Retinal pigment epithelial cell (primary cell): Measurements from ENCODE around the gene PLPP1.

Experiments used
- DNase-seq: peaks from one replicate; pipeline ENCODE4 v3.0.0-alpha.2; 2010; ENCODE audit warnings: low read depth
- H3K4me3 ChIP-seq: 2 replicates; pipeline ENCODE4 v1.5.1; 2011; ENCODE audit warnings: mild to moderate bottlenecking, low read length, control low read depth, moderate library complexity
- TF ChIP-seq, protein P1 (sequence below): conservative IDR thresholded peaks from 2 replicates; pipeline ENCODE4 v1.5.1; 2011; ENCODE audit warnings: low read depth, low read length, control low read depth, inconsistent platforms

PLPP1 gene

DNA sequence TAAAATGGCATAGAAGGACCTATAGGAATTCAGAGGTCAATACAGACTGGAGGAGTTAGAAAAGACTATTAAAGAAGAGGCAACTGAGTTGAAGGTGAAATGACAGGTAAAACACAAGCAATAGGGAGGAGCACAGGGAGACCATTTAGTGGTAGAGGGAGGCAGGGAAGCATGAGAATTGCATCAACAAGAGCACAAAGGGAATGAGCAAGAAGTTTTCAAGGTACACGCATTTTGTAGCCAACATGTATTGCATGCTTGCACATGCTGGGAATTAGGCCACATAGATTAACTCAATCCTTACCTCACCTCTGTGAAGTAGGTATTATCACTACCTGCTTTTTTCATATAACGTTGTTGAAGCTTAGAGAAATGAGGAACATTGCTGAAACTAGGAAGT lies 42.3 kb downstream of the PLPP1 start:
- no peak overlapping the region for H3K4me3 ChIP-seq
- no peak for DNase-seq
- TF ChIP-seq, protein P1, sequence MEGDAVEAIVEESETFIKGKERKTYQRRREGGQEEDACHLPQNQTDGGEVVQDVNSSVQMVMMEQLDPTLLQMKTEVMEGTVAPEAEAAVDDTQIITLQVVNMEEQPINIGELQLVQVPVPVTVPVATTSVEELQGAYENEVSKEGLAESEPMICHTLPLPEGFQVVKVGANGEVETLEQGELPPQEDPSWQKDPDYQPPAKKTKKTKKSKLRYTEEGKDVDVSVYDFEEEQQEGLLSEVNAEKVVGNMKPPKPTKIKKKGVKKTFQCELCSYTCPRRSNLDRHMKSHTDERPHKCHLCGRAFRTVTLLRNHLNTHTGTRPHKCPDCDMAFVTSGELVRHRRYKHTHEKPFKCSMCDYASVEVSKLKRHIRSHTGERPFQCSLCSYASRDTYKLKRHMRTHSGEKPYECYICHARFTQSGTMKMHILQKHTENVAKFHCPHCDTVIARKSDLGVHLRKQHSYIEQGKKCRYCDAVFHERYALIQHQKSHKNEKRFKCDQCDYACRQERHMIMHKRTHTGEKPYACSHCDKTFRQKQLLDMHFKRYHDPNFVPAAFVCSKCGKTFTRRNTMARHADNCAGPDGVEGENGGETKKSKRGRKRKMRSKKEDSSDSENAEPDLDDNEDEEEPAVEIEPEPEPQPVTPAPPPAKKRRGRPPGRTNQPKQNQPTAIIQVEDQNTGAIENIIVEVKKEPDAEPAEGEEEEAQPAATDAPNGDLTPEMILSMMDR, result no peak

DNA sequence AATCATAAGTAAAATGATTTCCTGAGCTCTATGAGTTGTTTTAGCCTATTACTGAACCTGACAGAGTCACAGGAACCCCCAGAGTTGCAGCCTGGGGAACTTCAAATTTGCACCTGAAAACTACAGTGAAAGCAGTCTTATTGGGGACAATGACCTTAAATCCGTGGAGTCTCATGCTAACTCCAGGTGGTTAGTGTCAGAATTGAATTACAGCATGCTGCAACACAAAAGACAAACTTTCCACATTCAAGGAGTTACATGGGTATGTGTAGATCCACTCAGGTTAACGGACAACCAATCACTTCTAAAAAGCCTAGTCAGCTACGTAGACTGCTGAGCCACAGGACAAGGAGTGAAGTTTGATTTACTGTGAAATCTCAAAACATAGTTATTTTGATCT lies 49.7 kb downstream of the PLPP1 start:
- TF ChIP-seq, protein P1, result no peak
- DNase-seq, result no peak
- H3K4me3 ChIP-seq, result no peak overlapping the region

DNA sequence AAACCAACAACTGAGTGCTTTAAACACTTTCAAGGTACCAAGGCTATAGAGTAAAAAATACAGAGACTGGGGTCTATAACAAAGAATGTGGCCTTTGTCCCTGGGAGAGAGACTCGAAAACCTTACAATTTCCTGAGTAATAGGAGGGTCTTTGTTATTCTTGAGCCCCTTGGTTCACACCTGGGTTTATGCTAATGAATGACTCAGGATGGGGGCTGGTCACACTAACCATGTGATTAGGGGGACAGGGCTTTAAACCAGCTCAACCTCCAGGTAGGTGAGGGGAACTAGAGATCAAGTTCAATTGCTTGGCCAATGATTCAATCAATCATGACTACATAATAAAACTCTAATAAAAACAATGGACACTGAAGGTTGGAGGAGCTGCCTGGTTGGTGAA lies 50.2 kb downstream of the PLPP1 start:
- no peak for DNase-seq

DNA sequence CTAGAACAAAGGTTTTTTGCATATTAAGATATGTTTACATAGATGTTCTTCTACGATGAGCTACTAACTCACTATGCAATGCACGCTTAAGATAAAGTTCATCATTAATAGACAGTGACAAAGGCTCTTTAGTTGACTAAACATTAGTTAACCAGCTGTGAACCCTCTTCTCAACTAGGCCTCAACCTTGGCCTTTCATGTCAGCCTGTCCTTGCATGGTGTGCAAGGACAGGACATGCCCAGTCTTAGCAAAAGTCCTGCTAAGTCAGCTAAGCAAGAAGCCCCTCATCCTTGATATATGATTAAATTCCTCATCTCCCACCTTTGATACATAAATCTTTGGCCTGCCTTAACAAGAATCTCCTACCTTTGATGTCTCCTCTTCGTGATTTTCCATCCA lies 50.9 kb downstream of the PLPP1 start:
- TF ChIP-seq, protein P1, result no peak
- no peak overlapping the region for H3K4me3 ChIP-seq
- no peak for DNase-seq

More for the DNA sequence above, 50.2 kb downstream of the PLPP1 start:
- H3K4me3 ChIP-seq, result no peak overlapping the region
- TF ChIP-seq, protein P1, result no peak

DNA sequence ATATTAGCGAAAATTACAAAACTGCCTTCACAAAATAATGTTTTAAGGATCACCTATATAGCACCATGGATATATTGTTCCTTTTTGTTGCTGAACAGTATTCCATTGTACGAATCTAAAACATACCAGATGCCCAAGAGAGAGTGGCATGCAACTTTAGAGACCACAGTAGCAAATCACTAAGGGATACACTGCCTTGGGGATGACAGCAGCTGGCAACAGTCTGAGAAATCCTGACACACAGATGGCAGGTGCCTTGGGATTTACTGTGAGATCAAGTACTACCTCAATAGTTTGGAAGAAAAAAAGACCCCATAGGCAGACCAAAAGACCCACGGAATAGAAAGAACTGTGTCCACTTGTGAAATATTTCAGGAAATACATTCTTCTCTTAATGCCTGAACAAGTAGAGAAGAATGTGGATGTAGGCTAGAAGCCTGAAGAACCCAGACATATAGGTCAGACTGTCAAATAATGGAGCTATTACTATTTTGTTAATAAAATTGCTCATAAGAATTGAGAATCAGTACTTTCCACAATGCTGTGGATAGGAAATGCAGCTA lies 53.4 kb downstream of the PLPP1 start:
- TF ChIP-seq, protein P1, result no peak
- DNase-seq, result no peak
- no peak overlapping the region for H3K4me3 ChIP-seq

DNA sequence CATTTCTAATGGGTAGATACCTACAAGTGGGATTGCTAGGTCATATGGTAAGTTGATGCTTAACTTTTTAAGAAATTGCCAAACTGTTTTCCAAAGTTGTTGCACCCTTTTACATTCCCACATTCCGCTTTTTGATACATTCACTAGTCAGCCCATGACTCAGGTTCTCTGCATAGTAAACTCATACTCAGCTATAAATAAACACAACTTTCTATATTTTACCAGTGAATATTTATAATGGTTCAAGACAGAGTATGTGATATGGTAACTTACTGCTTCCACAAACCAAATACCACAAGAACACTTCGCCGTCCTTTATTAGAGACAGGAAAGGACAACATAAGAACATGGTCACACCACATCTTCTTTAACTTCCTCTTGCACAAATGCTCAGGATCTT lies 54.0 kb downstream of the PLPP1 start:
- TF ChIP-seq, protein P1, result no peak
- H3K4me3 ChIP-seq, result no peak overlapping the region
- no peak for DNase-seq

DNA sequence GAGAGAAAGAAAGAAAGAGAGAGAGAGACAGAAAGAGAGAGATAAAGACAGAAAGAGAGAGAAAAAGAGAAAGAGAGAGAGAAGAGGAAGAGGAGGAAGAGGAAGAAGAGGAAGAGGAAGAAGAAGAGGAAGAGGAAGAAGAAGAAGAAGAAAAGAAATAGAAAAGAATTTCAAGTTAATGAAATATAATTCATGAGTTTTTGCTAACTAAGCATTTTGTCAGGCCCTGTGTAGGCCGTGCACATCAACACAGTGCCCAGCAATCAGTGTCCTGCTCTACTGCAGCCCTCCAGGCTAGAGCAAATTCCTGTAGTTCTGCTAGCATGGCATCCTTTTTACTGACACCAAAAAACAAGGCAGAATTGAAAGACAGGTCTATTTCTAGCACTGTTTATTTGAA lies 62.1 kb downstream of the PLPP1 start:
- TF ChIP-seq, protein P1, result no peak
- DNase-seq, result no peak
- H3K4me3 ChIP-seq, result no peak overlapping the region
